Neural crest cell (in vitro differentiated cells): Measurements from ENCODE around the gene PHPT1. TPM values are rescaled to one million over a fixed set of nuclear protein-coding genes. Genes with fewer than 3 reads are reported as not detected.
"Not testable (repeated sequence)": the region's sequence is repeated elsewhere in the genome, so short reads cannot be mapped to it uniquely, and the experiment has no call there.

Experiments used
- DNase-seq: peaks from one replicate; pipeline ENCODE4 v3.0.0; 2021; ENCODE audit warnings: low read depth, mixed read lengths, low spot score
- H3K27ac Mint-ChIP-seq: one replicate; pipeline ENCODE4 v1.8.0; 2021; ENCODE audit warnings: mild to moderate bottlenecking, mixed read lengths; ENCODE audit not compliant: unreplicated experiment
- H3K27me3 Mint-ChIP-seq: 2 replicates; pipeline ENCODE4 v1.8.0; 2021; ENCODE audit warnings: low read depth, mild to moderate bottlenecking, mixed read lengths
- H3K36me3 Mint-ChIP-seq: 2 replicates; pipeline ENCODE4 v1.8.0; 2021; ENCODE audit warnings: low read depth, mild to moderate bottlenecking, mixed read lengths
- H3K4me1 Mint-ChIP-seq: 2 replicates; pipeline ENCODE4 v1.8.0; 2021; ENCODE audit warnings: mixed read lengths
- H3K4me3 Mint-ChIP-seq: one replicate; pipeline ENCODE4 v1.8.0; 2021; ENCODE audit warnings: mild to moderate bottlenecking, mixed read lengths
- H3K9me3 Mint-ChIP-seq: 2 replicates; pipeline ENCODE4 v1.8.0; 2021; ENCODE audit warnings: mixed read lengths
- CTCF ChIP-seq: fragments of 200-600 bp; sonication (generic); conservative IDR thresholded peaks from 2 replicates; pipeline ENCODE4 v1.5.0; 2021; ENCODE audit warnings: antibody characterized with exemption, mild to moderate bottlenecking
- total RNA-seq: library from RNA; stranded (reverse); gene quantifications from 2 replicates; pipeline ENCODE4 v1.2.1, GENCODE V29; 2021

Gene PHPT1
- total RNA-seq, 1 donor from 2014 or later: 175 TPM

- peak overlapping the region; percentile 41 for H3K4me3 Mint-ChIP-seq
- H3K27ac Mint-ChIP-seq: no peak overlapping the region
- peaks cover 7% of the 10 kb centered on the region for H3K27me3 Mint-ChIP-seq
- H3K4me1 Mint-ChIP-seq: no peaks in the 10 kb centered on the region
- DNase-seq: no peak
- H3K36me3 Mint-ChIP-seq: peaks cover 11% of the 10 kb centered on the region
- TF ChIP-seq CTCF: no peak
- peaks cover 4% of the 10 kb centered on the region for H3K9me3 Mint-ChIP-seq
Measured at GRCh38 chr9:136875155-136875554, 25.9 kb downstream of the PHPT1 start.

- Mint-ChIP-seq H3K36me3 (peaks cover 6% of the 10 kb centered on the region), H3K27me3 (peaks cover 7% of the 10 kb centered on the region), H3K9me3 (peaks cover 2% of the 10 kb centered on the region), H3K4me1 (no peaks in the 10 kb centered on the region), H3K27ac (no peak overlapping the region), H3K4me3 (no peak overlapping the region)
- TF ChIP-seq CTCF: no peak
- no peak for DNase-seq
Measured at GRCh38 chr9:136876476-136876875, 27.3 kb downstream of the PHPT1 start.

DNA sequence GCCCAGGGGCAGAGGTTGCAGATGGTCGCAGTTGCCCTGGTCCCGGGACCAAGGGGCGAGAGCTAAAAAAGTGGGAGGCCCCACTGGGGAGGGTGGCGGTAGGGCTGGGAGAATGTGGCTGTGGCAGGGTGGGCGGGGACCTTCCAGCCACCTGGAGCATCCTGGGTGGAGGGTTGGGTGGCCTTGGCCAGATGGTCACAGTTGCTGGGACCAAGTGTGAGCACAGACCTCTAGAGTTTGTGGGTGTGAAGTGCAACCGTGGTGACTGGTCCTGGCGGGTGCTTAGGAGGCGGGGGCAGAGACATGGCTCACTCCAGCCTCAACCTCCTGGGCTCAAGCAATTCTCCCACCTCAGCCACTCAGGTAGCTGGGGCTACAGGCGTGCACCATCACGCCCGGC is 31.4 kb downstream of the PHPT1 start:
- DNase-seq: no peak
- H3K36me3 Mint-ChIP-seq: peaks cover 3% of the 10 kb centered on the region
- H3K27ac Mint-ChIP-seq: no peak overlapping the region
- no peak overlapping the region for H3K4me3 Mint-ChIP-seq
- H3K27me3 Mint-ChIP-seq: peaks cover 7% of the 10 kb centered on the region
- peaks cover 2% of the 10 kb centered on the region for H3K9me3 Mint-ChIP-seq
- TF ChIP-seq CTCF: no peak
- H3K4me1 Mint-ChIP-seq: no peaks in the 10 kb centered on the region

GRCh38 chr9:136881691-136882108 is 32.5 kb downstream of the PHPT1 start:
- Mint-ChIP-seq H3K4me3 (no peak overlapping the region), H3K36me3 (no peaks in the 10 kb centered on the region), H3K27ac (no peak overlapping the region), H3K27me3 (peaks cover 7% of the 10 kb centered on the region), H3K4me1 (no peaks in the 10 kb centered on the region), H3K9me3 (no peaks in the 10 kb centered on the region)
- no peak for DNase-seq
- no peak for TF ChIP-seq CTCF

GRCh38 chr9:136882109-136882946 is 33.1 kb downstream of the PHPT1 start:
- Mint-ChIP-seq H3K27ac (no peak overlapping the region), H3K27me3 (peaks cover 4% of the 10 kb centered on the region), H3K9me3 (no peaks in the 10 kb centered on the region), H3K4me3 (peak overlapping the region; percentile 61), H3K36me3 (no peaks in the 10 kb centered on the region), H3K4me1 (peaks cover 4% of the 10 kb centered on the region)
- no peak for TF ChIP-seq CTCF
- no peak for DNase-seq

DNA sequence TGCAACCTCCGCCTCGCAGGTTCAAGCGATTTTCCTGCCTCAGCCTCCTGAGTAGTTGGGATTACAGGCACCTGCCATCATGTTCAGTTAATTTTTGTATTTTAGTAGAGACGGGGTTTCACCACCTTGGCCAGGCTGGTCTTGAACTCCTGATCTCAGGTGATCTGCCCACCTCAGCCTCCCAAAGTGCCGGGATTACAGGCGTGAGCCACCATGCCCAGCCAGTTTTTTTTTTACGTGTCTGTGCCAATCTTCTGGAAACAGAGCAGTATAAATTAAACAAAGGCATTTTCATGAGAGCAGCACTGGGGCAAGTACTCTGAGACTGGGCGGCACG is 33.7 kb downstream of the PHPT1 start:
- H3K4me3 Mint-ChIP-seq: peak overlapping the region; percentile 61
- not testable (repeated sequence) for H3K4me1 Mint-ChIP-seq, H3K36me3 Mint-ChIP-seq, H3K9me3 Mint-ChIP-seq, H3K27me3 Mint-ChIP-seq, DNase-seq, H3K27ac Mint-ChIP-seq

DNA sequence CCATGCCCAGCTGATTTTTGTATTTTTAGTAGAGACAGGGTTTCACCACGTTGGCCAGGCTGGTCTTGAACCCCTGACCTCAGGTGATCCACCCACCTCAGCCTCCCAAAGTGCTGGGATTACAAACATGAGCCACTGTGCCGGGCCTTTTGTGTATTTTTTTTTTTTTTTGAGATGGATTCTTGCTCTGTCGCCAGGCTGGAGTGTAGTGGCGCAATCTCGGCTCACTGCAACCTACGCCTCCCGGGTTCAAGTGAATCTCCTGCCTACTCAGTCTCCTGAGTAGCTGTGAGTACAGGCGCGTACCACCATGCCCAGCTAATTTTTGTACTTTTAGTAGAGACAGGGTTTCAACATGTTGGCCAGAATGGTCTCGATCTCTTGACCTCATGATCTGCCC is 34.5 kb downstream of the PHPT1 start:
- not testable (repeated sequence) for H3K4me3 Mint-ChIP-seq, H3K27ac Mint-ChIP-seq, DNase-seq, H3K27me3 Mint-ChIP-seq, H3K36me3 Mint-ChIP-seq, H3K4me1 Mint-ChIP-seq, H3K9me3 Mint-ChIP-seq
